Activated CD4-positive, alpha-beta T cell treated with anti-CD3 and anti-CD28 coated beads, Interleukin-2, amount 10 ng/mL, durations not matched to agents 7 days and 5 days (primary cell): Measurements from ENCODE around the gene HDAC4. TPM values are rescaled to one million over a fixed set of nuclear protein-coding genes. Genes with fewer than 3 reads are reported as not detected.
"Not testable (repeated sequence)": the region's sequence is repeated elsewhere in the genome, so short reads cannot be mapped to it uniquely, and the experiment has no call there.

ENCODE experiments used
- CTCF ChIA-PET: fragments of 350-600 bp; sonication (Branson Sonifier 250); formaldehyde crosslinking; loops from one replicate; lab custom pipeline; 2021; ENCODE audit warnings: antibody characterized with exemption; lab: Charles Lee
- POLR2A ChIA-PET: fragments of 350-600 bp; sonication (Branson Sonifier 250); formaldehyde crosslinking; loops from one replicate; lab custom pipeline; 2021; ENCODE audit warnings: antibody characterized with exemption; lab: Charles Lee
- DNase-seq: peaks from one replicate; pipeline ENCODE4 v3.0.0-alpha.2; 2020
- H3K27ac Mint-ChIP-seq: one replicate; pipeline ENCODE4 v1.8.0; 2021; ENCODE audit warnings: mild to moderate bottlenecking, moderate library complexity, mixed read lengths
- H3K27me3 Mint-ChIP-seq: one replicate; pipeline ENCODE4 v1.8.0; 2021; ENCODE audit warnings: mixed read lengths
- H3K36me3 Mint-ChIP-seq: one replicate; pipeline ENCODE4 v1.8.0; 2021; ENCODE audit warnings: low read depth, mixed read lengths
- H3K4me1 Mint-ChIP-seq: one replicate; pipeline ENCODE4 v1.8.0; 2021; ENCODE audit warnings: mixed read lengths
- H3K4me3 Mint-ChIP-seq: one replicate; pipeline ENCODE4 v1.8.0; 2021; ENCODE audit warnings: mild to moderate bottlenecking, moderate library complexity, mixed read lengths
- H3K9me3 Mint-ChIP-seq: one replicate; pipeline ENCODE4 v1.8.0; 2021; ENCODE audit warnings: mixed read lengths
- total RNA-seq, 2 experiments: library from RNA; stranded (reverse); gene quantifications; one replicate each; pipeline ENCODE4 v1.2.3, GENCODE V29; 2021

Gene HDAC4
- total RNA-seq, 2 experiments from 2014 or later = 57.1 to 68.4 TPM

DNA sequence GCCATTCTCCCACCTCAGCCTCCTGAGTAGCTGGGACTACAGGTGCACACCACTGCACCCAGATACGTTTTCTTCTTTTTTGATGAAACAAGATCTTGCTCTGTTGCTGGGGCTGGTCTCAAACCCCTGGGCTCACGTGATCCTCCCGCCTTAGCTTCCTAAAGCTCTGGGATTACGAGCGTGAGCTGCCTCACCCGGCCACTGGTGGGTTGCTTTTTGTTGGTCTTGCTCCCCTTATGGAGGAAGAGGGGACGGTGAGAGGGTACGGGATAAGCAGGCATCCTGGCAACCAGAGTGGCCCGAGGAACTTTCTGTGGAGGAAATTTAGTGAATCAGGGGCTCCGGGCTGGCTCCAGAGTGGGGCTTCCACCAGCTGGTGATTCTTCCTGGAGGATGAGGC, 222.3 kb downstream of the HDAC4 start:
- DNase-seq = no peak

GRCh38 chr2:239177908-239178307, 222.9 kb downstream of the HDAC4 start:
- Mint-ChIP-seq H3K27me3 (no peaks in the 10 kb centered on the region), H3K36me3 (peaks cover 77% of the 10 kb centered on the region), H3K4me3 (no peak overlapping the region), H3K9me3 (peaks cover 29% of the 10 kb centered on the region), H3K4me1 (peaks cover 1% of the 10 kb centered on the region), H3K27ac (no peak overlapping the region)
- POLR2A ChIA-PET = no interaction called here
- CTCF ChIA-PET = no interaction called here
- DNase-seq = no peak

More for the DNA sequence above, 222.3 kb downstream of the HDAC4 start:
- Mint-ChIP-seq H3K4me1 (peaks cover 1% of the 10 kb centered on the region), H3K27ac (no peak overlapping the region), H3K9me3 (peaks cover 25% of the 10 kb centered on the region), H3K36me3 (peaks cover 72% of the 10 kb centered on the region), H3K27me3 (no peaks in the 10 kb centered on the region), H3K4me3 (no peak overlapping the region)
- CTCF ChIA-PET = no interaction called here
- POLR2A ChIA-PET = no interaction called here

DNA sequence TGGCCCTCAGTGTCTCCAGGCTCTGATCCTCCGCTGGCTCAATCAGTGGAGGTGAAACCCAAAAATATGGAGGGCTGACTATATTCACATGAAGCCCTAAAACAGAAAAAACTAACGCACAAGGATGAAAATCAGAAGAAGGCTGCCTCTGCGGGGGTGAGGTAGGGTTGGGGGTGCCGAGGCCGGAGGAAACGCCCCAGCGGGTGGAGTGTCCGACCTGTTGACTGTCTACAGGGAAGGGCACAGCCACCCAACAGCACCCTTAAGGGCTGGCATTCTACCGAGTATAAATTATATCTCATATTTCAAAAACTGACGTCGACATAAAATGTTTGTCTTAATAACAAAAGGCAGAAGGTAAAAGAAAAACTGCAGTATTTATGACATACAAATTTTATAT, 223.5 kb downstream of the HDAC4 start:
- H3K36me3 Mint-ChIP-seq = peaks cover 81% of the 10 kb centered on the region
- H3K4me1 Mint-ChIP-seq = peaks cover 1% of the 10 kb centered on the region
- ChIA-PET CTCF (no interaction called here), POLR2A (no interaction called here)
- DNase-seq = no peak
- H3K27me3 Mint-ChIP-seq = no peaks in the 10 kb centered on the region
- peaks cover 35% of the 10 kb centered on the region for H3K9me3 Mint-ChIP-seq
- no peak overlapping the region for H3K4me3 Mint-ChIP-seq
- H3K27ac Mint-ChIP-seq = no peak overlapping the region

DNA sequence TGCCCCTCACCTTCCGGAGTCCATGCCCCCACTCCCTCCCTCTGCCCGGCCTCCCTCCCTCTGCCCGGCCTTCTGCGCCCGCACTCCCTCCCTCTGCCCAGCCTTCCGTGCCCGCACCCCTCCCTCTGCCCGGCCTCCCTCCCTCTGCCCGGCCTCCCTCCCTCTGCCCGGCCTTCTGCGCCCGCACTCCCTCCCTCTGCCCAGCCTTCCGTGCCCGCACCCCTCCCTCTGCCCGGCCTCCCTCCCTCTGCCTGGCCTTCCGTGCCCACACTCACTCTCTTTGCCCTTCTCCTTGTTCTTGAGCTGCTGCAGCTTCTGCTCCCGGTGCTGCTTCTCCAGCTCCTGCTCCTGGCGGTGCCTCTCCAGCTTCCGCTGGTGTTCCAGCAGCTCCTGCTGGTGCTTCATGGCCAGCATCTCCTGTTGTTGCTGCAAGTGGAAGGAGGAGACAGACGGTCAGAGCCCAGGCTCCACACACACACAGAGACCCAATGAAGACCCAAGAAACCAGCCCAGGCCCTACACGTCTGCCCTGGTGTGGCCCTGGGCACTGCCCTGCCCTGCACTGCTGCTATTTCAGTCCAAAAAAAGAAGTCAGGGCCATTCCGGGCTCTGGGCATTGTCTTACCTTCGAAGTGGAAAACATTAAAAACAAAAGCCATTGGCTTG, 224.5 kb downstream of the HDAC4 start:
- H3K4me3 Mint-ChIP-seq, H3K4me1 Mint-ChIP-seq, POLR2A ChIA-PET, H3K27me3 Mint-ChIP-seq, H3K27ac Mint-ChIP-seq, DNase-seq: not testable (repeated sequence)
- Mint-ChIP-seq H3K36me3 (peaks cover 85% of the 10 kb centered on the region), H3K9me3 (peaks cover 41% of the 10 kb centered on the region)
- CTCF ChIA-PET = interaction anchor here (0.6 kb wide), 1 partner anchor 249 kb away, joined by 4 read pairs; no protein-coding TSS in a partner anchor

- H3K4me1 Mint-ChIP-seq = peaks cover 1% of the 10 kb centered on the region
- ChIA-PET CTCF (no interaction called here), POLR2A (no interaction called here)
- no peaks in the 10 kb centered on the region for H3K27me3 Mint-ChIP-seq
- H3K36me3 Mint-ChIP-seq = peaks cover 87% of the 10 kb centered on the region
- no peak for DNase-seq
- H3K9me3 Mint-ChIP-seq = peaks cover 47% of the 10 kb centered on the region
- no peak overlapping the region for H3K4me3 Mint-ChIP-seq
- no peak overlapping the region for H3K27ac Mint-ChIP-seq
These were observed 225.6 kb downstream of the HDAC4 start for GRCh38 chr2:239175181-239175580.

DNA sequence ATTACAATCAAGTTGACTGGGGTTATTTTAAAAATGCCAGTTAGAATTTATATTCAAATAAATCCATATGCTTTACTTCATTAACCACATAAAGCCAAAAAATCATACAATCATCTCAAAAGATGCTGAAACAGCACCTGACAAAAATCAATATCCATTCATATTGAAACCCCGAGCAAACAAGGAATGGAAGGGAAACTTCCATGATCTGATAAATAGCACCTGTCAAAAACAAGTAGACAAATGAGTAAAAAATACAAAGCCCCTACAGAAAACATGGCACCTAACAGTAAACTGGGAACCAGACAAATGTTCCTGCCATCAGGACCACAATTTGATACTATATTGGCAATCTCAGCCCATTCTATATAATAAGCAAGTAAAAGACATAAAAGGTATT, 227.5 kb downstream of the HDAC4 start:
- no peaks in the 10 kb centered on the region for H3K27me3 Mint-ChIP-seq
- peaks cover 78% of the 10 kb centered on the region for H3K36me3 Mint-ChIP-seq
- H3K4me1 Mint-ChIP-seq = peaks cover 1% of the 10 kb centered on the region
- no peak overlapping the region for H3K4me3 Mint-ChIP-seq
- H3K27ac Mint-ChIP-seq = no peak overlapping the region
- peaks cover 47% of the 10 kb centered on the region for H3K9me3 Mint-ChIP-seq
- CTCF ChIA-PET = no interaction called here
- no peak for DNase-seq
- POLR2A ChIA-PET = no interaction called here

DNA sequence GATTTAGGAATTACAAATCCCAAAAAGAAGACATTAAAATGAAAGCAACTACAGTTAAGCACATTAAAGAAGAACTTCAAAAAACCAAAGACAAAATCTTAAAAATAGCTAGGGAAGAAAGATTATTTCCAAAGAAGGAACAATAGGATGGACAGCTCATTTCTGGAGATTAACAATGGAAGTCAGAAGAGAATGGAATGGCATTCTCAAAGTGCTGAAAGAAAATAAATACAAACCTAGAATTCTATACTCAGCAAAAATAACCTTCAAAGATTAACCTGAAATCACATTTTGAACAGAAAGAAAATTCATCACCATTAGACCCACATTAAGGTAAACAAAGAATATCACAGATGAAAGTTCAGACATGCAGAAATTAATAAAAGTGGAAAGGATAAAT, 229.2 kb downstream of the HDAC4 start:
- no peaks in the 10 kb centered on the region for H3K27me3 Mint-ChIP-seq
- peaks cover 63% of the 10 kb centered on the region for H3K36me3 Mint-ChIP-seq
- no peak overlapping the region for H3K4me3 Mint-ChIP-seq
- no peak overlapping the region for H3K27ac Mint-ChIP-seq
- POLR2A ChIA-PET = no interaction called here
- CTCF ChIA-PET = no interaction called here
- H3K4me1 Mint-ChIP-seq = peaks cover 1% of the 10 kb centered on the region
- H3K9me3 Mint-ChIP-seq = peaks cover 41% of the 10 kb centered on the region
- no peak for DNase-seq

DNA sequence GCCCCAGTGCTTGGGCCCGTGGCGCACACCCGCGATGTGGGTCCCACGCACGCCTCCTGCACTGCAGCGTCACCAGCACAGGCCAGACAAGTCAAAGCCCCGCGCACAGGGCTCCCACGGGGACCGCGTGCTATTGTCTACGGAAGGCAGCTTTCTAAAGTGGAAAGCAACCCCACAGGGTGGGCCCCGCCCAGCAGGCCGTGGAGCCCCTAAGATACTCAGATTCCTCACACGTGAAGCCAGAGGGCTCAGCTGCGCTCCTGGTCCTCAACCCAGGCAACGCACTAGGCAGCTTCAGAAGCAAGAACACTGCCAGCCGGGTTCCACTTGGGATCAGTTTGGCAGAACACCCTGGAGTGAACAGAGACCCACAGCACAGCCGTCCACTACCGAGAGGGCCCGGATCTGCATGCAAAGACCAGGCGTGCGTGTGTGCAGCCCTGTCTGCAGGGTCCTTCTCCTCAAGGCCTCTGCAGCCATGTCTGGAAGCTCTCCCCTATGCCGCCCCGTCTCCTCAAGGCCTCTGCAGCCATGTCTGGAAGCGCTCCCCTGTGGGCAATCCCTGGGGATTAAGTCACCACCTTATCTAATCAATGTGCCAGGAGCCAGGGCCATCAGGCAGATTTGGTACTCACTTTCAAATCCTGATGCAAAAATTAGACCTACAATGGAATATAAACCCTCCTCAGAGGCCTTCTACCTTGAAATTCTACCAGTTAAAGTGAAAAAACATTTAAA, 231.3 kb downstream of the HDAC4 start:
- Mint-ChIP-seq H3K36me3 (peaks cover 49% of the 10 kb centered on the region), H3K4me1 (peaks cover 12% of the 10 kb centered on the region), H3K9me3 (peaks cover 30% of the 10 kb centered on the region), H3K27ac (no peak overlapping the region), H3K4me3 (no peak overlapping the region), H3K27me3 (no peaks in the 10 kb centered on the region)
- DNase-seq = no peak
- ChIA-PET POLR2A (no interaction called here), CTCF (interaction anchor here (1.2 kb wide), 1 partner anchor 67 kb away, joined by 3 read pairs; no protein-coding TSS in a partner anchor)

GRCh38 chr2:239168575-239168974, 232.2 kb downstream of the HDAC4 start:
- Mint-ChIP-seq H3K36me3 (peaks cover 45% of the 10 kb centered on the region), H3K4me3 (no peak overlapping the region), H3K27me3 (no peaks in the 10 kb centered on the region), H3K4me1 (peaks cover 20% of the 10 kb centered on the region), H3K27ac (no peak overlapping the region), H3K9me3 (peaks cover 23% of the 10 kb centered on the region)
- POLR2A ChIA-PET = no interaction called here
- CTCF ChIA-PET = interaction anchor here (0.6 to 1.2 kb wide), 2 partner anchors 68 to 575 kb away, joined by 3 to 5 read pairs; no protein-coding TSS in a partner anchor
- DNase-seq = no peak

- Mint-ChIP-seq H3K36me3 (peaks cover 42% of the 10 kb centered on the region), H3K27ac (no peak overlapping the region), H3K27me3 (no peaks in the 10 kb centered on the region), H3K4me1 (peaks cover 21% of the 10 kb centered on the region), H3K4me3 (no peak overlapping the region), H3K9me3 (peaks cover 18% of the 10 kb centered on the region)
- POLR2A ChIA-PET = no interaction called here
- DNase-seq = no peak
- CTCF ChIA-PET = interaction anchor here (1.2 kb wide), 1 partner anchor 68 kb away, joined by 3 read pairs; no protein-coding TSS in a partner anchor
These were observed 232.9 kb downstream of the HDAC4 start for GRCh38 chr2:239167766-239168444.

- H3K4me3 Mint-ChIP-seq = no peak overlapping the region
- H3K27ac Mint-ChIP-seq = no peak overlapping the region
- H3K36me3 Mint-ChIP-seq = peaks cover 43% of the 10 kb centered on the region
- H3K4me1 Mint-ChIP-seq = peaks cover 21% of the 10 kb centered on the region
- peaks cover 12% of the 10 kb centered on the region for H3K9me3 Mint-ChIP-seq
- no peaks in the 10 kb centered on the region for H3K27me3 Mint-ChIP-seq
- ChIA-PET CTCF (no interaction called here), POLR2A (no interaction called here)
- no peak for DNase-seq
These were observed 233.7 kb downstream of the HDAC4 start for GRCh38 chr2:239167011-239167673.

DNA sequence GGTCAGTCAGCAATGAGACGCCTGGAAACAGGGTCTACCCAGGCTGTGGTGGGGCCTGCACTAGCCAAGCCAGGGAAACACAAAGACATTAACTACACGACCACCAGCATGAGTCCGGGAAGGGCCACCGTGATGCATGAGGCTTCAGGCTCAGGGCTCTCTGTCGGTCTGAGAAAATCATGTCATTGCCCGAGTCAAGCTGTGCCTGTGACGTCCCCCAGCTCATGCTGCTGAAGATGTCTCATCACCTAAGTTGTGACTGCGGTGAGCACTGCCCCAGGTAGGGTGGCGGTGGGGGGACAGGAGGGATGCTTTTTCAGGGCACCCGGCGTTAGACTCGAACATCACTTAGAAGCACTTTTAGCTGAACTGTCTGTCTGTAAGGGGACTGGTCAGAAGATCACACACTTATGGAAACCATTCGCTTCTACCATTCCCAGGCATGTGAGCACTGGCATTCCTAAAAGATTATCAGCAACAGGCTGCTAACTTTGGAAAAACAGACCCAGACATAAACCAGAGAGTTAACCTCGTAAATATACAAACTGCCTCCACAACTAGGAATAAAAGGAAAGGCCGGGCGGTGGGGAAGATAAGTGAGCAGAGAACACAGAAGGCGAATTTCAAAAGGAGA, 234.5 kb downstream of the HDAC4 start:
- H3K9me3 Mint-ChIP-seq = peaks cover 7% of the 10 kb centered on the region
- H3K4me1 Mint-ChIP-seq = peaks cover 21% of the 10 kb centered on the region
- no peak overlapping the region for H3K27ac Mint-ChIP-seq
- no peak for DNase-seq
- H3K27me3 Mint-ChIP-seq = no peaks in the 10 kb centered on the region
- ChIA-PET CTCF (no interaction called here), POLR2A (no interaction called here)
- H3K4me3 Mint-ChIP-seq = no peak overlapping the region
- H3K36me3 Mint-ChIP-seq = peaks cover 46% of the 10 kb centered on the region
